Astrocyte (in vitro differentiated cells and primary cell): ENCODE data around the gene OR10J1. TPM values are rescaled to one million over a fixed set of nuclear protein-coding genes. Genes with fewer than 3 reads are reported as not detected.

Source experiments
- DNase-seq: peaks from one replicate; pipeline ENCODE4 v3.0.0-alpha.2; 2010; ENCODE audit warnings: low read depth
- FAIRE-seq: peaks from 2 replicates; lab custom pipeline; 2011; peaks lifted over from hg19 to GRCh38; lab: Jason Lieb, UNC
- H2AFZ ChIP-seq: 2 replicates; pipeline ENCODE4 v1.6.0; 2012; ENCODE audit warnings: low read depth, low read length, inconsistent platforms
- H3K27ac ChIP-seq: 2 replicates; pipeline ENCODE4 v1.5.1; 2011; ENCODE audit warnings: low read depth, low read length, inconsistent platforms
- H3K27me3 ChIP-seq: 2 replicates; pipeline ENCODE4 v1.6.0; 2011; ENCODE audit warnings: low read length, inconsistent platforms; ENCODE audit not compliant: insufficient read depth
- H3K36me3 ChIP-seq: 2 replicates; pipeline ENCODE4 v1.5.1; 2011; ENCODE audit warnings: low read length, inconsistent platforms; ENCODE audit not compliant: insufficient read depth
- H3K4me1 ChIP-seq: 2 replicates; pipeline ENCODE4 v1.5.1; 2011; ENCODE audit warnings: low read length, inconsistent platforms; ENCODE audit not compliant: insufficient read depth
- H3K4me2 ChIP-seq: 2 replicates; pipeline ENCODE4 v1.6.0; 2012; ENCODE audit warnings: low read length, inconsistent platforms
- H3K4me3 ChIP-seq: 2 replicates; pipeline ENCODE4 v1.5.1; 2011; ENCODE audit warnings: low read depth, mild to moderate bottlenecking, low read length, inconsistent platforms; ENCODE audit not compliant: insufficient read depth
- H3K79me2 ChIP-seq: 2 replicates; pipeline ENCODE4 v1.6.0; 2012; ENCODE audit warnings: mild to moderate bottlenecking, low read length, inconsistent platforms; ENCODE audit not compliant: insufficient read depth
- H3K9ac ChIP-seq: 2 replicates; pipeline ENCODE4 v1.6.0; 2012; ENCODE audit warnings: mild to moderate bottlenecking, low read length, inconsistent platforms
- H3K9me3 ChIP-seq: 2 replicates; pipeline ENCODE4 v1.5.1; 2012; ENCODE audit warnings: low read depth, mild to moderate bottlenecking, low read length, inconsistent platforms; ENCODE audit not compliant: insufficient read depth
- H4K20me1 ChIP-seq: 2 replicates; pipeline ENCODE4 v1.6.0; 2012; ENCODE audit warnings: low read length, inconsistent platforms; ENCODE audit not compliant: insufficient read depth
- H3K27ac Mint-ChIP-seq: one replicate; pipeline ENCODE4 v1.8.0; 2021; ENCODE audit warnings: mild to moderate bottlenecking, mixed read lengths; ENCODE audit not compliant: unreplicated experiment
- H3K27me3 Mint-ChIP-seq: one replicate; pipeline ENCODE4 v1.8.0; 2021; ENCODE audit warnings: low read depth, mixed read lengths; ENCODE audit not compliant: unreplicated experiment
- H3K36me3 Mint-ChIP-seq: one replicate; pipeline ENCODE4 v1.8.0; 2021; ENCODE audit warnings: low read depth, mixed read lengths; ENCODE audit not compliant: unreplicated experiment
- H3K4me1 Mint-ChIP-seq: one replicate; pipeline ENCODE4 v1.8.0; 2021; ENCODE audit warnings: low read depth, mixed read lengths; ENCODE audit not compliant: unreplicated experiment
- H3K4me3 Mint-ChIP-seq: one replicate; pipeline ENCODE4 v1.8.0; 2021; ENCODE audit warnings: mild to moderate bottlenecking, moderate library complexity, mixed read lengths; ENCODE audit not compliant: unreplicated experiment
- H3K9me3 Mint-ChIP-seq: one replicate; pipeline ENCODE4 v1.8.0; 2021; ENCODE audit warnings: mild to moderate bottlenecking, mixed read lengths; ENCODE audit not compliant: unreplicated experiment
- CTCF ChIP-seq: IDR thresholded peaks from 2 replicates; pipeline ENCODE4 v1.5.1; 2011; ENCODE audit warnings: low read depth, mild to moderate bottlenecking, inconsistent platforms, low read length, moderate library complexity; ENCODE audit not compliant: insufficient read depth
- EZH2 ChIP-seq: IDR thresholded peaks from 2 replicates; pipeline ENCODE4 v1.6.1; 2012; ENCODE audit warnings: mild to moderate bottlenecking, low read length, inconsistent platforms; ENCODE audit not compliant: insufficient read depth
- total RNA-seq: library from RNA; stranded (reverse); gene quantifications from 2 replicates; pipeline ENCODE4 v1.2.1, GENCODE V29; 2021

The OR10J1 gene
- total RNA-seq, 1 donor from 2014 or later = not detected

- Histone ChIP-seq H4K20me1 (no peaks in the 10 kb centered on the region), H3K36me3 (no peaks in the 10 kb centered on the region), H3K9ac (no peak overlapping the region), H3K4me2 (no peak overlapping the region), H2AFZ (no peak overlapping the region), H3K27ac (no peak overlapping the region), H3K4me1 (no peaks in the 10 kb centered on the region), H3K4me3 (no peak overlapping the region), H3K79me2 (no peaks in the 10 kb centered on the region), H3K9me3 (no peaks in the 10 kb centered on the region), H3K27me3 (no peaks in the 10 kb centered on the region)
- Mint-ChIP-seq H3K36me3 (no peaks in the 10 kb centered on the region), H3K27ac (no peak overlapping the region), H3K4me1 (peaks cover 2% of the 10 kb centered on the region), H3K9me3 (peaks cover 1% of the 10 kb centered on the region), H3K27me3 (peaks cover 3% of the 10 kb centered on the region), H3K4me3 (no peak overlapping the region)
- no peak for FAIRE-seq
- no peak for TF ChIP-seq EZH2
- no peak for TF ChIP-seq CTCF
- no peak for DNase-seq
Measured at GRCh38 chr1:159483501-159483900, 44.0 kb downstream of the OR10J1 start.

Other genes starting within 250 kb of the OR10J1 start
- gene ACKR1, start 234.8 kb upstream of the OR10J1 start, total RNA-seq = 0.67 and 1.00 TPM in 2 replicates
- not detected in 2 replicates for gene FCER1A, start 137.4 kb upstream of the OR10J1 start, total RNA-seq
- not detected in 2 replicates for gene OR10J4, start 7.5 kb upstream of the OR10J1 start, total RNA-seq
- not detected in 2 replicates for gene OR10J5, start 96.3 kb downstream of the OR10J1 start, total RNA-seq
- not detected in 2 replicates for gene APCS, start 148.1 kb downstream of the OR10J1 start, total RNA-seq